H4 (cell line): Measurements from ENCODE around the gene CILP2. TPM values are rescaled to one million over a fixed set of nuclear protein-coding genes. Genes with fewer than 3 reads are reported as not detected.
A peak's percentile ranks its signal among the peaks of the same experiment; 100 is the strongest.

ENCODE experiments used
- DNase-seq: peaks from one replicate; pipeline ENCODE4 v3.0.0-alpha.2; 2015; ENCODE audit warnings: low spot score
- total RNA-seq: library from RNA; depleted of rRNA; stranded (reverse); fragments of >200 nt; shearing (Covaris generic); gene quantifications from 2 replicates; pipeline ENCODE4 v1.2.3, GENCODE V29; 2014; rRNA removed

CILP2 gene
- 0.08 and 0.23 TPM in 2 replicates for total RNA-seq

DNA sequence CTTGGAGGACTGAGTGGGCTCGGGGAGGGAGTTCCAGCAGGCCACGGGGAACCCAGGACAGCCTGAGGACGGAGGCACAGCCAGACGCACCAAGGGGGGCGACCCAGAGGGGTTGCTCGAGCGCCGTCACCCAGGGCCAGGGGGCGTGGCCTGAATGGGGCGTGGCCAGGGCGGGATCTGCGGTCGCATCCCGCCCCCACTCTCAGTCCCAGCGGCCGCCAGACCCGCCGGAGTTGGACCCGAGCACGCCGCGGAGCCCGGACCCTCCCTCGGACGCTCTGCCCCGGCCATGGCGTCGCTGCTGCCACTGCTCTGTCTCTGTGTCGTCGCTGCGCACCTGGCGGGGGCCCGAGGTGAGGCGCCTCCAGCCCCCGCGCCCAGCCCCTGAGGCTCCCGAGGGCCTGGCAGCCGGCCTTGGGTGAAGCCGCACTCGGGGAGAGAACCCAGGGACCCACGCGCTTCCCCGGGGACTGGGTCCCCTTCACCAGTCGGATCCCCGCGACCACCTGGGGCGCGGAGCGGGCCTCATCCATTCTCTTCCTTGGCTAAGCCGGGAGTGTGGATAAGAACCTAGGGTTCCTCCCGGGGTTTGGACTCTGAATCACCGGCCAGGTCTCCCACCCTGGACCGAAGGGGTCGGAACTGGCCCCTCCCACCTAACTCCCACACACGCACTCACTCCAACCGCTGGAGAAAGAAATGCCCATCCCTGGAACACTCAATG lies at the start of gene CILP2:
Gene CILP2, plus strand, starts transcription at position 205 of the 724 bp plus-strand sequence. Its CDS starts 85 bp downstream, at position 290.
- no peak for DNase-seq

DNA sequence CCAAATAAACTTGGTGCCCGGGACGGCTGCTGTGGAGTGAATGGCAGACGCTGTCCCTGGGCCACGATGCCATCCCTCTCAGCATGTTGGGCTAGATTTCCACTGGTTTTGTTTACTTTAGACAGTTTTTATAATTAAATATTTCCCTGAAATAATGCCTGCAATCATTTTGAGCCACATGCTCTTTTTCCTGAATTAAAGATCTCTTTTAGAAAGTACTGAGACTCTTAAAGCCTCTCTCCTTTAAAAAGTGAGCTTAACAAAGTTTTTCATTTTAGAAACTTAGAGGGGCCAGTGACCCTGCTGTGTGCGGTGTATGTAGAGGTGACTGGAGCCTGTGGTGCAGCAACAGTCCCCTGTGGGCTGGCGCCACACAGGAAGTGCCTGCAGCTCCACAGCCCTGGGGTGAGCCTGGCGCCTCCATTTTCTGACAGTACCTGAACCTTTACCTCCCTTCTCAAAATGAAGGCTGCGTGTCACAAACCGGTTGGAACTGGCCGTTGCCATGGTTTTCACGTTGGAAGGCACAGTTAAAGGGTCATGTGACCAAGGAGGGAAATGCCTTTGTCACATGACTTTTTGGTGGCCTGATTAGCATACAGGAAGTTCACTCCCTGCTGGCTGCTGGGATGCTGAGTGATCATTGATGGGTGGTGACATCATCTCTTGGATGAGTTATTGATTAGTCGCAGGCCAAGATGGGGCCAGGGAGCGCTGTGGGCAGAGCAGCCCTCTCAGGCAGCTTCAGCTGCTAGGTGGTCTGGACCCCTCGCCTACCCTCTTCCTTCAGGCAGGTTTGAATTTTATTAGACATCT lies 49.0 kb upstream of the CILP2 start:
- peak; percentile 92 for DNase-seq

DNA sequence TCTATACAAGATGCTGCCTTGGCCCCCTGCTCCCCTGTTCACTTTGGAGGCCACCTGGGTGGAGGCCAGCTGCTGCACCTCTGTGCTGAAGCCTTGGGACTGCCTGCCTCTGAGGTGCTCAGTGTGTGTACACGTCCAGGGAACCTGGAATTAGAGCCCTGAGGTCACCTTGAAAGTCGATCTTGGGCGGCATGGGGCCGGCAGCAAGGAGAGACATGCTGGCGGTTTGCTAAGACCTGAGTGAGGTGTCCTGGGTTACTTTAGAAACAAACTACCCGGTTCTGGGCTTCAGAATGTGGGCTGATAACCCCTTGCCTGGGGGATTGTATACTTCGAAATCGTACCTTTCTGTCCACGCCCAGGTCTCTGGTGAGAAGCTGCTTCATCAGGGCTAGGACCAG lies 48.3 kb upstream of the CILP2 start:
- DNase-seq: no peak

DNA sequence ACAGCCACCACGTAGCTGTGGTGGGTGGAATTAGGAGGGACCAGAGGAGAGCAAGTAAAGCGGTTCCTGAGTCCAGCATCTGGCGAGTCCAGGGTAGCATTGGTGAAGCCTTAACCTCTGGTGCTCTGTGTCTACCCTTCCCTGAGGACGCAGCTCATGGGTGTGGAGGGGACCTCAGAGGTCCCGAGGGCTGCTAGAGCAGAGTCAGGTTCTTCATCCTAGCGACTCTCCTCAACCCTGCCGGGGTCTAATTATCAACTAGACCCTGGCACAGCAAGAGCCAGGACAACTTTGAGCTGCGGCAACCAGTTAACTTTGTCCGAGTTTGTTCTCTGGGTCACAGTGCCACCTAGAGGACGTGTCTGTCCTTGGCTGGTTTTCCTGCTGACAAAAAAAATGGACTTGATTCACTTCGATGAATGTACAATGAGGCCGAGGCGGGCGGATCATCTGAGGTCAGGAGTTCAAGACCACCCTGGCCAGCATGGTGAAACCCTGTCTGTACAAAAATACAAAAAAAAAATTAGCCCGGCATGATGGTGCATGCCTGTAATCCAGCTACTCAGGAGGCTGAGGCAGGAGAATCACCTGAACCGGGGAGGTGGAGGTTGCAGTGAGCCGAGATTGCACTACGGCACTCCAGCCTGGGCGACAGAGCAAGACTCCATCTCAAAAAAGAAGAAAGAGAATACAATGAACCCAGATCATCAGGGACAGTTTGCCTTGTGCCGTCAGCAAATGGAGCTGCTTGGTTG lies 47.7 kb upstream of the CILP2 start:
- DNase-seq: peak; percentile 66

DNA sequence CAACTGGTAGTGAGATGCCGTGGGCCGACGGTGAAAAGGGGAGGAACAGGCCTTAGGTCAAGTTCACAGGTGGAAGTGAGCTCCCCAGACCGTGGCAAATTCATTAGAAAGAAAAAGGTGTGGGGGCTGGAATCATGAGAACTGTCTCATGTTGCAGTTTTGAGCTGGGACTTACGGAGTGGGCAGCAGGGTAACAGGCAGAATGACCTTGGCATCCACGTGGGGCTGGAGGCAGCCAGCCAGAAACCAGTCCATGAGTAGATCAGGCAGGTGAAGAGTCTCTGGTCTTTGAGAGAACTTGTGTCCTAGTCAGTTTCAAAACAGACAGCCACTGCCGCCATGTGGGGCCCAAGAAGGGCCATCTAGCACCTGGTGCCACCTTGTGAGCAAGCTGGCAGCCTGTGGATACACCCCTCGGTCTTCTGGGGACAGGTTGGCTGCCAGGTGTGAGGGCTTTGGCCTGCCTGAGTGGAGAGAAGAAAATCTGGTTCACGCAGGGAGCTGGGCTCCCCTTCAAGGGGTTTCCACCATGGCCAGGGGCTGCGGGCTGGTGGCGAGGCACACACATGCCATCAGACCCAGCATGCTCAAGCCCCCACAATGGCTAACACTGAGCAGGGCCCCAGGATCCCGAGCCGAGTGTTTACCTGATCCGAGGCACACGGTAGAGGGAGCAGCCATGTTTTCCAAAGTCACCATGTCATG lies 46.6 kb upstream of the CILP2 start:
- DNase-seq: no peak

DNA sequence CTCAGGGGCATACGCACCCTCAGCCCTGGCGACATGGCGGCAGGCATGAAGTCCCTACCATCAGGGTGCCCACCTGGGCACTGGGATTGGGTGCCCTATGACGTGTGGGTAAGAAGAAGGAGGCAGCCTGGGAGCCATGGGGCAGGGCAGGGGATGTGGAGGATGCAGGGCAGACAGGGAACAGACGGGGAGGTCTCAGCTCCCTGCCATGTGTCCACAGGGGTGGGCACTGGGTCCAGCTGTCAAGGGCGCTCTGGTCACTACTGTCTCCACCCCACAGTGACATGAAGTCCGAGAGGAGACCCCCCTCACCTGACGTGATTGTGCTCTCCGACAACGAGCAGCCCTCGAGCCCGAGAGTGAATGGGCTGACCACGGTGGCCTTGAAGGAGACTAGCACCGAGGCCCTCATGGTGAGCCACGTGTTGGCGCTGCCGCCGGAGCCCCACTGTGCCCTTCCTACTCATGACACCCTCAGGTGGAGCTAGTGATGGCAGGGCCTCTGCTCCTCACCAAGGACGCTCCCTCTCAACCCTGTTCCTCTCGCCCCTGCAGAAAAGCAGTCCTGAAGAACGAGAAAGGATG lies 45.9 kb upstream of the CILP2 start:
- no peak for DNase-seq

DNA sequence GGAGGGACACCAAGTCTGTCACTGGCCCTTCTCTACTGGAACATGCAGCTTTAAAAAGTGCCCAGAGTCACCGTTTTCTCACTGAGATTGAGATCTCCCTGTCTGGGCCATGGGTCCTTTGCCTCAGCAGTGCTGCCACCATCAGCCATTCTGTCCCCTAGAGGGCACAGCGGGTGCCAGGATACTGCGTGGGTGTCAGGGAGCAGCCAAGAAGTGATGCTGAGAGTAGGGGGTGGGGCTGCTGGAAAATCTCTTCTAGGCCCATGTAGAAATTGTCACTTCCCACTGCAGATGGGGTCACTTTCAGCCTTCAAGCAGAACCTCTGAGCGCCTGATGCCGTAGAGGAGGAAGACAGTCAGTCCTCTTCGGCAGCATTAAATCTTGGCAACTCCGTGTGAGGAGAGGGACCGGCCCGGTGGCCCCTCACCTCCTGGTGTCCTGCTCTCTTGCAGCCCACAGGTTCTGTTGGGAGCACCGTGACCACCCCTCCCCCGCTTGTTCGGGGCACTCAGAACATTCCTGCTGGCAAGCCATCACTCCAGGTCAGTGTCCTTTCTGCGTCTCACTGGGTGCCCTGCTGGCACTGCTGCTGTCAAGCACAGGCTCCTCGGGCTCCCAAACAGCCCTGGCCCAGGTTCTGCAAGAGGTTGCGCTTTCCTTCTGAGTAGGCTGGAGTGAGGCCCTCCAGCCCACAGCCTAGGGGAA lies 44.1 kb upstream of the CILP2 start:
- no peak for DNase-seq

DNA sequence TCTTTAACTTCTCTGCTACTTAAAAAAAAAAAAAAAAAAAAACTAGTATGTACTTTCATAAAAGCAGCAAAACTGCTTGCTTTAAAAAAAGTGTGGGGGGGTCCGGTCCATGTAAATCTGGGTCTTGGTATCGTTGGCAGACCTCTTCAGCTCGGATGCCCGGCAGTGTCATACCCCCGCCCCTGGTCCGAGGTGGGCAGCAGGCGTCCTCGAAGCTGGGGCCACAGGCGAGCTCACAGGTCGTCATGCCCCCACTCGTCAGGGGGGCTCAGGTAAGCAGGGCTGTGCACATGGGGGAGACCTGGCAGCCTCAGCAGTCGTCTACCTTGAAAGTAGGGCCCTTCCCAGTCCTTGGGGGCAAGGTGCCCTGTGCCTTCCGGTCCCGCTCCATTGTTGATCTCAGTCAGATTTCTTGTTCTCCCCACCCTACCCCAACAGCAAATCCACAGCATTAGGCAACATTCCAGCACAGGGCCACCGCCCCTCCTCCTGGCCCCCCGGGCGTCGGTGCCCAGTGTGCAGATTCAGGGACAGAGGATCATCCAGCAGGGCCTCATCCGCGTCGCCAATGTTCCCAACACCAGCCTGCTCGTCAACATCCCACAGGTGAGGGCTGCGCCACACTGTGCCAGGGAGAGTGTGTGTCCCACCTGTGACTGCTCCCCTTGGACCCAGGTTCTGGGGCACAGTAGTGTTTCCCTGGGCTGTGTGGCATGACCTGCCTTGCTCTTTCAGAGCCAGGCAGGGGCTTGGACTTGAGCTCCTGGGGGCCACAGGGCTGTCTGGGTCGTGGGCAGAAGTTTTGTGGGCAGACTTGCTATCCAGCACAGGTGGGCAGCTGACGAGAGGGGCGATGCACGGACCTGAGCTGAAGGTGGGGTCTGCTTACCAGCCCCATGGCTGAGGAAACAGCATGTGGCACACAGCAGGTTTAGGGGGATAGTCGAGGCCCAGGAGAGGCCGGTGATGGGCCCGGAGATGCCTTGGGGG lies 42.2 kb upstream of the CILP2 start:
- DNase-seq: no peak

DNA sequence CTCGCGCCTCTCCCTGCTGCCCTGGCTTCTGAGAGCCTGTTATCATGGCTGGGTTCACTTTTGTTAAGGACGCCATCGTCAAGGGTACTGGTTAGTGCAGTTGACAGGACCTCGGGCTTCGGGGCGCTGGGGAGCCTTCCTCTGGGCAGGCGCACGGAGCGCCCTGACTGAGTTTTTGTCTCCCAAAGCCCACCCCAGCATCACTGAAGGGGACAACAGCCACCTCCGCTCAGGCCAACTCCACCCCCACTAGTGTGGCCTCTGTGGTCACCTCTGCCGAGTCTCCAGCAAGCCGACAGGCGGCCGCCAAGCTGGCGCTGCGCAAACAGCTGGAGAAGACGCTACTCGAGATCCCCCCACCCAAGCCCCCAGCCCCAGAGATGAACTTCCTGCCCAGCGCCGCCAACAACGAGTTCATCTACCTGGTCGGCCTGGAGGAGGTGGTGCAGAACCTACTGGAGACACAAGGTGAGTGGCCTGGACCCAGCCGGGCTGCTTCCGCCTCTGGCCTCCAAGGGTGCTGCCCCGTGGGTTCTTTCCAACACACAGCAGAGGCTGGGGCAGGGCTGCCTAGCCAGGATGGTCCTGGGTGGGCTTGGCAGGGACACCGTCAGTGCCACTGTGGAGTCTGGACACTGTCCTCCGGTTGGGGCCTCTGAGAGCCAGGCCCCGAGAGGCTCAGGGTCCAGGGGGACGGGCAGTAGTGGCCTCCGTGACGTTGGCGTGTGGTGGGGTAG lies 39.6 kb upstream of the CILP2 start:
- DNase-seq: no peak

DNA sequence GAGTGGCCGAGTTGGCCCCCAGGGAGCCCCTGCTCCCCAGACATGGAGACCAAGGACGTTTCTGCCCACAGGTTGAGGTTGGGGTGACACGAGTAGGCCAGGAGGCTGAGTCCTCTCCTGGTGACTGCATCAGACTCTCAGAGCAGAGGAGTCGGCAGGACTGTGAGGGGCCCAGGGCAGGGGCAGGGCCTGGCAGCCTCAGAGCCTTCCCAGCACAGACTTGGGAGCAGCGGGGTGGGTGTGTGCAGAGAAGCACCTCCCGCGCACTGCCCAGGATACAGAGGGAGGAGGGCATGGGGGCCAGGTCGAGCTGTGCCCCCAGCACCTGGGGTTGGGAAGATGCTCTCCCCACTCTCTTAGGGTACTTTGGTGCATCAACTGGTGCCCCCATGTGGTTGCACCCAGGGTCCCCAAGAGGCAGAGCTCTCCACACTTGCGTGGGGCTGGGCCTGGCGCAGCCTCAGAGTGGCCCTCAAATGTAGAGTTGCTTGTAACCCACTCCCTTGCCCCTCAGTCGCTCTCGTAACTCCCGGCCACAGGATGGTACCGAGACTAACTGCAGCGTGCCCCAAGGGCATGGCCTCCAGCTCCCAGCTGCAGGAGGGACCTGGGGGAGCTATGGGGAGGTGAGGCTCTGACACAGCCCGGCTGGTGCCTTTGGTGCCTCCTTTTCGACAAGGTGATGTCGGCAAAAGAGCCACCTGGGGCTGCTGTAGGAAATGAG lies 38.6 kb upstream of the CILP2 start:
- DNase-seq: no peak

GRCh38 chr19:19500975-19501644 lies 37.0 kb upstream of the CILP2 start:
- DNase-seq: no peak

DNA sequence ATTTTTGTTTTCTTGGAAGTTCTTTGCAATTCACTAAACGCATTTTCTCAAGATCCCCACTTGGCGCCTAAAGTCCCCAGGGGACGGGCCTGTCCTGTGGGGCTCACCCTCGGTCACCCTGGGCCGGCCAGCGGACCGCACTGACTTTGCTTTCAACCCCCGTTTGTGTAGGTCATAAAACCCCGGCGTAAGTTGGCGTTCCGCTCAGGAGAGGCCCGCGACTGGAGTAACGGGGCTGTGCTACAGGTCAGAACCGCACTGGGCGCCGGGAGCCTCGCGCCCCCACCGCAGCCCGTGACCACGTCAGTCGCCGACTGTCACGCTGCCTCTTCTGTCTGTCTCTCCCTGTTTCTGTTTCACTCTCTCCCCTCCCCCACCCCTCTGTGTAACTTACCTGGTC lies 36.3 kb upstream of the CILP2 start:
- DNase-seq: no peak

DNA sequence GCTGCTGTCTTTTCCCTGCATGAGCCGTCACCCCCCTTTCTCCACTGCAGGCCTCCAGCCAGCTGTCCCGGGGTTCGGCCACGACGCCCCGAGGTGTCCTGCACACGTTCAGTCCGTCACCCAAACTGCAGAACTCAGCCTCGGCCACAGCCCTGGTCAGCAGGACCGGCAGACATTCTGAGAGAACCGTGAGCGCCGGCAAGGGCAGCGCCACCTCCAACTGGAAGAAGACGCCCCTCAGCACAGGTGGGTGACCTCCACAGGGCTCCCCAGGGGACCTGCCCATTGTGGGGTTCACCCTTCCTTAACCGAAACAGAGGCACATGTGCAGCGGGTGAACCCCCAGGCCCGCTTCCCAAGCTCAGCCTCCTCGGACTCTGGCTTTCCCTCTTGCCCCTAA lies 35.8 kb upstream of the CILP2 start:
- no peak for DNase-seq

GRCh38 chr19:19502808-19503602 lies 35.1 kb upstream of the CILP2 start:
- DNase-seq: no peak

DNA sequence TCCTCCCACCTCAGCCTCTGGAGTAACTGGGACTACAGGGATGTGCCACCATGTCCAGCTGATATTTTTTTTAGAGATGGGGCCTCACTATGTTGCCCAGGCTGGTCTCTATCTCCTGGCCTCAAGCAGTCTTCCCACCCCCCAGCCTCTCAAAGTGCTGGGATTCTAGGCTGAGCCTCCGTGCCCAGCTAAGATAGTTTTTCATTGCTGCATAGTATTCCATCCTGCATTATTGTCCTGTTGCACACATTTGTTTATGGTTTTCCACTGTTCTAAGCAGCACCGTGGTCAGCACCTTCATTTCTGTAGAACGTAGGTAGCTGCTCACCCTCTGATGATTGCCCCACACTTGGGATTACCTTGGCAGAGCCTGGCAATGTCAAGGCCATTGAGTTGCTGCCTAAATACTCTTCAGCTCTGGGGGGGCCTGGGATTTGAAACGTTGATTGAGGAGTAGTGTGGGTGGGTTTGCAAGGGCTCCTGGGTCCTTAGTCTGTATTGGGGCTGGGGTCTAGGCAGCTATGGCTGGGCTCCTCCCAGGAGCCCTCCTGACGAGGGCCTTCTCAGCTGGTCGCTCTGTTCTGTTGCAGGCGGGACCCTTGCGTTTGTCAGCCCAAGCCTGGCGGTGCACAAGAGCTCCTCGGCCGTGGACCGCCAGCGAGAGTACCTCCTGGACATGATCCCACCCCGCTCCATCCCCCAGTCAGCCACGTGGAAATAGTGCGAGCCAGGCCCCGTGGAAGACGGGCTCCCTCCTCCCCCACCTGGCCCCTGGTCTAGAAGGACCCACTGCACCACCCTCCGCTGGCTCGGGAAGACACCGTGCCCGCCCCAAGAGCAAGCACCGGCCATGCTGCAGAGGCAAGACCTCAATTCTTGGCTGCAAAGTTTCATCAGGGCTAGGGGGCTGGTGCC lies 33.1 kb upstream of the CILP2 start:
- DNase-seq: no peak
